ENCODE data around the gene KLF11.
A peak's percentile ranks its signal among the peaks of the same experiment; 100 is the strongest.

KLF11 gene

DNA sequence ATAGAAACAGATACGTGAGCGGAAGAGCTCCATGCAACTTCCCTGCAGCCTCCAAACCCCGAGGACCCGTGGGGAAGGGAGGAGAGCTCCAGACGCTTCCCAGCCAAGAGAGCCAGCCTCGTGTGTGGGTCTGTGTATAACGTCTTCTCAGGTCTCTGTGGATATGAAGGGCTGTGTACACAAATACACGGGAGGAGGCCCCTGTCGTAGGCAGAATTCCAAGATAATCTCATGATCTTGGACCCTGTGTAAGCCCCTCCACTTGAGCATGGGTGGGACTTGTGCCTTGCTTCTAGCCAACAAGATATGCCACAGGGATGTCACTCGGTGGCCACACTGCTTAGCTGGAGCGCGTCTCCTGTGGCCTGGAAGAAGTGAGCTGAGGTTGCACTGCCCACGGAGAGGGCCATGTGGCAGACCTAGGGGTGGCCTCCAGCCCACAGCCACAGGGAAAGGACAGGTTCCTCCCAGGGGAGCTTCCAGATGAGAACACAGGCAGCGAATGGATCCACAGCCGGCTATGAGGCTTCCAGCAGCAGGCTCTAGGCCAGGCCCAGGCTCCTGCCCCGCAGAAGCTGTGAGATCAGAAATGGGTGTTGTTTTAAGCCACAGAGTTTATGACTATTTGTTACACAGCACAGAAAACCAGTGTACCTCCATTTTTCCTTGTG, 15.6 kb upstream of the KLF11 start:
- TF ChIP-seq CREB1 (IDR thresholded peaks at IDR 0.05; ENCODE audit: low read depth): no peak
- TF ChIP-seq RAD21 (IDR thresholded peaks at IDR 0.05; ENCODE audit: low read depth): no peak
- no peak for TF ChIP-seq MAX (IDR thresholded peaks at IDR 0.05)
- no peak for TF ChIP-seq NFIC (IDR thresholded peaks at IDR 0.05)
- no peak for TF ChIP-seq USF1 (IDR thresholded peaks at IDR 0.05)
- no peak for TF ChIP-seq FOXM1 (IDR thresholded peaks at IDR 0.05; ENCODE audit: borderline replicate concordance, low read depth)
- TF ChIP-seq, protein P1, sequence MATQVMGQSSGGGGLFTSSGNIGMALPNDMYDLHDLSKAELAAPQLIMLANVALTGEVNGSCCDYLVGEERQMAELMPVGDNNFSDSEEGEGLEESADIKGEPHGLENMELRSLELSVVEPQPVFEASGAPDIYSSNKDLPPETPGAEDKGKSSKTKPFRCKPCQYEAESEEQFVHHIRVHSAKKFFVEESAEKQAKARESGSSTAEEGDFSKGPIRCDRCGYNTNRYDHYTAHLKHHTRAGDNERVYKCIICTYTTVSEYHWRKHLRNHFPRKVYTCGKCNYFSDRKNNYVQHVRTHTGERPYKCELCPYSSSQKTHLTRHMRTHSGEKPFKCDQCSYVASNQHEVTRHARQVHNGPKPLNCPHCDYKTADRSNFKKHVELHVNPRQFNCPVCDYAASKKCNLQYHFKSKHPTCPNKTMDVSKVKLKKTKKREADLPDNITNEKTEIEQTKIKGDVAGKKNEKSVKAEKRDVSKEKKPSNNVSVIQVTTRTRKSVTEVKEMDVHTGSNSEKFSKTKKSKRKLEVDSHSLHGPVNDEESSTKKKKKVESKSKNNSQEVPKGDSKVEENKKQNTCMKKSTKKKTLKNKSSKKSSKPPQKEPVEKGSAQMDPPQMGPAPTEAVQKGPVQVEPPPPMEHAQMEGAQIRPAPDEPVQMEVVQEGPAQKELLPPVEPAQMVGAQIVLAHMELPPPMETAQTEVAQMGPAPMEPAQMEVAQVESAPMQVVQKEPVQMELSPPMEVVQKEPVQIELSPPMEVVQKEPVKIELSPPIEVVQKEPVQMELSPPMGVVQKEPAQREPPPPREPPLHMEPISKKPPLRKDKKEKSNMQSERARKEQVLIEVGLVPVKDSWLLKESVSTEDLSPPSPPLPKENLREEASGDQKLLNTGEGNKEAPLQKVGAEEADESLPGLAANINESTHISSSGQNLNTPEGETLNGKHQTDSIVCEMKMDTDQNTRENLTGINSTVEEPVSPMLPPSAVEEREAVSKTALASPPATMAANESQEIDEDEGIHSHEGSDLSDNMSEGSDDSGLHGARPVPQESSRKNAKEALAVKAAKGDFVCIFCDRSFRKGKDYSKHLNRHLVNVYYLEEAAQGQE (IDR thresholded peaks at IDR 0.05; ENCODE audit: low read depth): no peak
- TF ChIP-seq CEBPB (IDR thresholded peaks at IDR 0.05): no peak

- no peak for TF ChIP-seq NFIC (IDR thresholded peaks at IDR 0.05)
- TF ChIP-seq YY1 (IDR thresholded peaks at IDR 0.05; ENCODE audit: low read depth): no peak
- TF ChIP-seq USF1 (IDR thresholded peaks at IDR 0.05): no peak
- TF ChIP-seq CEBPB (IDR thresholded peaks at IDR 0.05): no peak
- no peak for TF ChIP-seq MAX (IDR thresholded peaks at IDR 0.05)
These were observed 14.9 kb upstream of the KLF11 start for GRCh38 chr2:10028407-10028987.

DNA sequence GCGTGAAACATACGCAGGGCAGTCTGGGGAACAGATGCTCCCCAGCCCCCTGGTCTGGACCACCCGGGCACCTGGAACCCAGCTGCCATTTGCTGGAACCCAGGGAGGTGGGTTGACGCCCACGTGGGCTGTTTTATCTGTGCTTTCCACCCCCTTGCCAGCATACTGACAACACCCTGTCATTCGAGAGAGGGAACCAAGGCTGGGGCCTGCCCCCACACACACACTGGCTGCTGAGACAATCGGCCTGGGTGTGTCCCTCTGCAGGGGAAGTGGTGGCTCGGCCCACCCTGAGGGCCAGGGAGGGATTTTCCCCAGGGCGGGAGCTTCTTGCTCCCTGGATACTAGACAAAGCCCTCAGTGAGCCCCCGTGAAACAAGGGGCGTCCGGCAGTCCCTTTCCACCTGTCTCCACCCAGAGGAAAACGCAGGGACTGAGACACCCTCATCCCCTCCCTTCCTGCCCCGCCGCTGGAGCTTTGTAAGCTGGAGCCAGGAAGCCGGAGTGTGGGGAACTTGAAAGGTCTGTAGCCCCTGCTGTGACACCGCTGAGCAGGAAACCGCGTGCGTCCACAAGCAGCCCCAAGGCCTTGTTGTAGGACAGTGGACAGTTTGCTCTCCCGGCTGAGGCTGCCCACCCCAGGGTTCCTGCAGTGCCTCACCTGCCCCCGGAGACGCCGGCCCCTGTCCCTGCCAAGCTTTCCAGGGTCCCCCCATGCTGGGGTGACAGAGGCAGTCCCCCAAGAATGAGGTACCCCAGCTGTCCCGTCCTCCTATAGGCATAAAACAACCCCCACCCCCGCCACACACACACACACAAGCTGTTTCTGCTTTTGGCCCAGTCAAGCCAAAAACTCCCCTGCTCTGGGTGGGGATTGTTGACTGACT, 14.1 kb upstream of the KLF11 start:
- TF ChIP-seq ZBTB7A (IDR thresholded peaks at IDR 0.05; ENCODE audit: low read depth) (0 out of 2 replicates have a peak, but pooled peaks have one; percentile 66), MAX (IDR thresholded peaks at IDR 0.05) (peak; percentile 58; the same call in 1 of the 2 replicates), CREB1 (IDR thresholded peaks at IDR 0.05; ENCODE audit: low read depth) (no peak), CEBPB (IDR thresholded peaks at IDR 0.05) (no peak)

- TF ChIP-seq ZBTB7A (IDR thresholded peaks at IDR 0.05; ENCODE audit: low read depth) (no peak), NFIC (IDR thresholded peaks at IDR 0.05) (no peak)
These were observed 13.5 kb upstream of the KLF11 start for GRCh38 chr2:10029875-10030223.

DNA sequence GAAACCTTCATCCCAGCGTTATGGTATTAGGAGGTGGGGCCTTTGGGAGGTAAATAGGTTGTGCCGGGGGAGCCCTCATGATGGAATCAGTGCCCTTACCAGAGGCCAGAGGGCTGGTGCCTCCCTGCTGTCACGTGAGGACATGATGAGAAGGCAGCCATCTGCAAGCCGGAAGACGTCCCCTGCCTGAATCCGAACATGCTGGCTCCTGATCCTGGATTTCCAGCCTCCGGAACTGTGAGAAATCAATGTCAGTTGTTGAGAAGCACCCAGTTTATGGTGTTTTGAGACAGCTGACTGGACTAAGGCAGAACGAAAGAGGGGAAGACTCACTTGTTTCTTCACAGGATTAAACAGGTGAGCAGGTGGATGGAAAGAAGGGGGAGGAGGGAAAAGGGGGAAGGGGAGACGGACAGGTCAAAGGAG, 13.0 kb upstream of the KLF11 start:
- TF ChIP-seq USF1 (IDR thresholded peaks at IDR 0.05) (no peak), EGR1 (IDR thresholded peaks at IDR 0.05) (no peak), EP300 (IDR thresholded peaks at IDR 0.05; ENCODE audit: borderline replicate concordance) (no peak), TAF1 (IDR thresholded peaks at IDR 0.05; ENCODE audit: low read depth) (no peak), RAD21 (IDR thresholded peaks at IDR 0.05; ENCODE audit: low read depth) (no peak), CREB1 (IDR thresholded peaks at IDR 0.05; ENCODE audit: low read depth) (no peak), FOXM1 (IDR thresholded peaks at IDR 0.05; ENCODE audit: borderline replicate concordance, low read depth) (no peak), YY1 (IDR thresholded peaks at IDR 0.05; ENCODE audit: low read depth) (no peak), MAX (IDR thresholded peaks at IDR 0.05) (no peak), CEBPB (IDR thresholded peaks at IDR 0.05) (no peak), NFIC (IDR thresholded peaks at IDR 0.05) (no peak), TCF12 (IDR thresholded peaks at IDR 0.05; ENCODE audit: low read depth) (no peak), ZBTB7A (IDR thresholded peaks at IDR 0.05; ENCODE audit: low read depth) (no peak), TEAD4 (IDR thresholded peaks at IDR 0.05) (no peak)
- TF ChIP-seq, protein P1 (IDR thresholded peaks at IDR 0.05; ENCODE audit: low read depth): no peak
